PC-9 (cell line): ENCODE measurements around the gene KLRF1. TPM values are rescaled to one million over a fixed set of nuclear protein-coding genes. Genes with fewer than 3 reads are reported as not detected.

ENCODE experiments used
- BruUV-seq: library from RNA; stranded (reverse); fragments of 400-500 nt; replicated peaks from 2 replicates; lab custom pipeline; 2021; lab: Mats Ljungman, UMichigan
- CTCF ChIA-PET: fragments of 300-600 bp; sonication (Branson Sonifier 250); formaldehyde crosslinking; loops from one replicate; lab custom pipeline; 2022; ENCODE audit warnings: antibody characterized with exemption; lab: Charles Lee
- POLR2A ChIA-PET: fragments of 300-600 bp; sonication (Branson Sonifier 250); formaldehyde crosslinking; loops from one replicate; lab custom pipeline; 2022; ENCODE audit warnings: antibody characterized with exemption; ENCODE audit not compliant: unreplicated experiment; lab: Charles Lee
- DNase-seq, 2 experiments: peaks; one replicate each; pipeline versions ENCODE4 v3.0.0 to v3.0.0-alpha.2; 2015 to 2022; ENCODE audit warnings: mixed read lengths in 1 of 2
- H2AFZ ChIP-seq: fragments of 200-600 bp; sonication (generic); 2 replicates; pipeline ENCODE4 v1.8.1; 2017; ENCODE audit warnings: antibody characterized with exemption
- H3F3A ChIP-seq: fragments of 200-600 bp; sonication (generic); 2 replicates; pipeline ENCODE4 v1.8.1; 2017; ENCODE audit warnings: antibody characterized with exemption, mild to moderate bottlenecking, low read depth; ENCODE audit not compliant: insufficient read depth
- H3K27ac ChIP-seq: fragments of 200-600 bp; sonication (generic); 2 replicates; pipeline ENCODE4 v1.6.1; 2016; ENCODE audit warnings: mixed run types
- H3K27me3 ChIP-seq: fragments of 200-600 bp; sonication (generic); 2 replicates; pipeline ENCODE4 v1.6.1; 2016; ENCODE audit warnings: low read depth, mixed run types; ENCODE audit not compliant: insufficient read depth
- H3K36me3 ChIP-seq: fragments of 200-600 bp; sonication (generic); 2 replicates; pipeline ENCODE4 v1.6.1; 2016; ENCODE audit warnings: low read depth, mixed run types
- H3K4me1 ChIP-seq: fragments of 200-600 bp; sonication (generic); replicated peaks from 2 replicates; pipeline ENCODE4 v1.6.1; 2016; ENCODE audit warnings: mixed run types; ENCODE audit not compliant: insufficient read depth
- H3K4me2 ChIP-seq: fragments of 200-600 bp; sonication (generic); 2 replicates; pipeline ENCODE4 v1.6.1; 2017; ENCODE audit warnings: mixed run types
- H3K4me3 ChIP-seq: fragments of 200-600 bp; sonication (generic); 2 replicates; pipeline ENCODE4 v1.6.1; 2016; ENCODE audit warnings: mixed run types
- H3K79me2 ChIP-seq: fragments of 200-600 bp; sonication (generic); 2 replicates; pipeline ENCODE4 v1.6.1; 2017; ENCODE audit warnings: low read depth, mixed run types
- H3K9me2 ChIP-seq: fragments of 200-600 bp; sonication (generic); 2 replicates; pipeline ENCODE4 v1.8.1; 2017; ENCODE audit warnings: mild to moderate bottlenecking; ENCODE audit not compliant: insufficient read depth
- H3K9me3 ChIP-seq: fragments of 200-600 bp; sonication (generic); 2 replicates; pipeline ENCODE4 v1.8.1; 2016; ENCODE audit warnings: low read depth; ENCODE audit not compliant: insufficient read depth
- H4K20me1 ChIP-seq: fragments of 200-600 bp; sonication (generic); 2 replicates; pipeline ENCODE4 v1.8.1; 2017; ENCODE audit not compliant: insufficient read depth
- CTCF ChIP-seq: fragments of 200-600 bp; sonication (generic); conservative IDR thresholded peaks from 2 replicates; pipeline ENCODE4 v1.6.1; 2017; ENCODE audit warnings: mixed run types, antibody characterized with exemption, mild to moderate bottlenecking, moderate library complexity
- EZH2 ChIP-seq: fragments of 200-600 bp; sonication (generic); IDR thresholded peaks from 2 replicates; pipeline ENCODE4 v1.8.0; 2017; ENCODE audit warnings: antibody characterized with exemption, low read depth
- intact Hi-C: fragments of 100-400 bp; cut with micrococcal nuclease; formaldehyde crosslinking; loops from one replicate; pipeline ENCODE4 v1.10.0; 2022; ENCODE audit not compliant: unreplicated experiment
- total RNA-seq: library from RNA; stranded (reverse); gene quantifications from 2 replicates; pipeline ENCODE4 v1.2.3, GENCODE V29; 2021

KLRF1 gene
- total RNA-seq, 1 experiment from 2014 or later = not detected

DNA sequence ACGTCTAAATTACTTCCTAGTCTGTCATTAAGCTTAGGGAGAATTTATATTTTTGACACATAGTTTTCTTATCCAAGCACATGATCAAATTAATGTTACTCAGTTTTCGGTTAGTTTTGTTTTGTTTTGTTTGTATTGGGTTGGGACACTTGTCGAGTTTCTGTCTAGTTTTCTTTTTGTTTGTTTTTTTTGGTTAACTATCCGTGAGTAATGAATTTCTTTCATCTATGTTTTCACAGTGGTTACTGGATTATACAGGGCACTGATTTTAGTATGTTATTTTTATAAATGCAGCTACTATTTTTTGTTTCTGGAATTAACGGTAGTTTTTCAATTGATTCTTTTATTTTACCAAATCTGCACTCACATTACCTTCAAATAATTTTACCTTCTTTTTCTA, 2.7 kb downstream of the KLRF1 start:
- Histone ChIP-seq H3K9me3 (no peaks in the 10 kb centered on the region), H3K27ac (no peak overlapping the region), H3F3A (no peaks in the 10 kb centered on the region), H3K27me3 (no peaks in the 10 kb centered on the region), H3K79me2 (no peaks in the 10 kb centered on the region), H3K9me2 (no peaks in the 10 kb centered on the region), H2AFZ (no peak overlapping the region), H4K20me1 (no peaks in the 10 kb centered on the region), H3K36me3 (no peaks in the 10 kb centered on the region), H3K4me2 (no peak overlapping the region), H3K4me3 (no peak overlapping the region), H3K4me1 (no peaks in the 10 kb centered on the region)
- no TSS peak for BruUV-seq
- intact Hi-C loops = no loop called here
- DNase-seq = peak in 1 of 2 experiments; percentile 19
- TF ChIP-seq CTCF (no peak), EZH2 (no peak)
- ChIA-PET POLR2A (interaction anchor here (0.5 kb wide), 1 partner anchor 13 kb away, joined by 27 read pairs; no protein-coding TSS in a partner anchor), CTCF (interaction anchor here (0.6 kb wide), 1 partner anchor 307 kb away, joined by 8 read pairs; no protein-coding TSS in a partner anchor)

GRCh38 chr12:9831720-9832119, 4.4 kb downstream of the KLRF1 start:
- H3K27ac ChIP-seq = no peak overlapping the region
- no TSS peak for BruUV-seq
- TF ChIP-seq CTCF (no peak), EZH2 (no peak)
- no peaks in the 10 kb centered on the region for H3K79me2 ChIP-seq
- no peaks in the 10 kb centered on the region for H3K9me3 ChIP-seq
- H2AFZ ChIP-seq = no peak overlapping the region
- H3F3A ChIP-seq = no peaks in the 10 kb centered on the region
- no peaks in the 10 kb centered on the region for H3K4me1 ChIP-seq
- H3K4me2 ChIP-seq = no peak overlapping the region
- ChIA-PET POLR2A (no interaction called here), CTCF (no interaction called here)
- no peaks in the 10 kb centered on the region for H3K36me3 ChIP-seq
- H4K20me1 ChIP-seq = no peaks in the 10 kb centered on the region
- no peak overlapping the region for H3K4me3 ChIP-seq
- H3K27me3 ChIP-seq = no peaks in the 10 kb centered on the region
- no peaks in the 10 kb centered on the region for H3K9me2 ChIP-seq
- intact Hi-C loops = no loop called here
- peak in 1 of 2 experiments; percentile 3 for DNase-seq

DNA sequence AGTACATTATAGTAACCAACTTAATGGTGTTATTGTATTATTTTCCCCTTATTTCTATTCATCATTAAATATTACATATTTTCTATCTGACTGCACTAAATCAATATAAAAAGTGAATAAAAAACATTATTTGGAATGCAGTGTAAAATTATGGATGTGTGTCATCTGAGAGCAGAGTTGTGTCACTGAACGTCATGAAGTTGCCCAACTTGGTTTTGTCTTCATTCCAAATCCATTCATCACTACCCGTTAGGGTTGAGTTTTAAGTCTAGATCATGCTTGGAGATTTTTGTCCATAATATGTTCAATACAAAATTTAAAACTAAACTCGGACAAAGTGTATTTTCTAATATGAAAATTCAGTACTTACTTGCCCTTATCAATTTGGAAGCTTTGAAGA, 16.1 kb downstream of the KLRF1 start:
- H4K20me1 ChIP-seq = no peaks in the 10 kb centered on the region
- CTCF ChIA-PET = no interaction called here
- no peak overlapping the region for H3K27ac ChIP-seq
- TF ChIP-seq CTCF = no peak
- no peak for TF ChIP-seq EZH2
- no peaks in the 10 kb centered on the region for H3K27me3 ChIP-seq
- no peaks in the 10 kb centered on the region for H3K36me3 ChIP-seq
- H3F3A ChIP-seq = no peaks in the 10 kb centered on the region
- no peaks in the 10 kb centered on the region for H3K9me2 ChIP-seq
- no peaks in the 10 kb centered on the region for H3K4me1 ChIP-seq
- intact Hi-C loops = no loop called here
- DNase-seq = no peak
- no peak overlapping the region for H2AFZ ChIP-seq
- POLR2A ChIA-PET = no interaction called here
- BruUV-seq = no TSS peak
- no peak overlapping the region for H3K4me3 ChIP-seq
- H3K4me2 ChIP-seq = no peak overlapping the region
- H3K79me2 ChIP-seq = no peaks in the 10 kb centered on the region
- H3K9me3 ChIP-seq = no peaks in the 10 kb centered on the region
